ENCODE results near the gene SEC62. TPM values are rescaled to one million over a fixed set of nuclear protein-coding genes. Genes with fewer than 3 reads are reported as not detected.

SEC62 gene
- total and polyA plus RNA-seq, 9 of the 15 experiments (the other 6 are each of a cell fraction or from before 2014, with no cell fraction given): 34.5 to 152 (median 51.8) TPM

DNA sequence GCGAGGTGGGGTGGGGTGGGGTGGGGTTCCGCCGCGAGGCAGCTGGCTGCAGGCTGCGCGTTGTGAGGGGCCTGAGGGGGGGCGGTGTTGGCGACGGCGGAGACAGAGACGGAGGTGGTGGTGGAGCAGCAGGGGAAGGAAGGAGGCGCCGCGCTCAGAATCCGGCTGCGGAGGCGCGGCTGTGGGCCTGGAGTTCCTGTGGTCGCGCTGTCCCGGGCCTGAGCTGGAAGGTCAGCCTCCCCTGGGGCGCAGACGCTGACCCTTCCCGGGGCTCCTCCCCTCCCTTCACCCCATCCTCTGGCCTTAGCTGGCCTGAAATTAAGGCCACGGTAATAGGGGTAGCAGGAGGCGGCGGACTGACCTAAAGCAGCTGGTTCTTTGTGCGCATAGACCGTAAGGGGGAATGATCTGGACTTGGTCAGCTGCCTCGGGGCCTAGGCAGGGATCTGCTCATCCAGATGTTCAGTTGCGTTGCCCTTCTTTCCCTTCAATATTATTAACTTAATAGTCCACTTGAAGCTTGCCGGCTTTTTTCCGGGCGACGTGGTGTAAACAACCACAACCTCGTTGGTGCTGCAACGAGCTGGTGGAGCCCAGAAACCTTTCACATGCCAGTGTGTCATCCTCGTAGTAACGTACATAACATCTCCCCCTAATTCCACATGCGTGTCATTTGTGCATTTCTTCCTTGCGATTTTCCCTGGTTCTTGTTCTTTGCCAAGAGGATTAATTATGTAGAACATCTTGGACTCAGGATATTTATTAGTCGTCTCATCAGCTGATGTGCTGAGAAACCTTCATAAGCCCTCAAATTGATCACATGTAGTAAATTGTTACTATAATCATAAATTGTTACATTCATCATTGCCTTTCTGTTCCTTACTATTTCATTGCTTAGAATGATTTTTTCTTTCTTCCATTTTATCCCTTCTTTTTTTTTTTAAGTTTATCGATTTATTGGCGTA is 626 bp downstream of the SEC62 start (continued):
- TF ChIP-seq, protein P1, sequence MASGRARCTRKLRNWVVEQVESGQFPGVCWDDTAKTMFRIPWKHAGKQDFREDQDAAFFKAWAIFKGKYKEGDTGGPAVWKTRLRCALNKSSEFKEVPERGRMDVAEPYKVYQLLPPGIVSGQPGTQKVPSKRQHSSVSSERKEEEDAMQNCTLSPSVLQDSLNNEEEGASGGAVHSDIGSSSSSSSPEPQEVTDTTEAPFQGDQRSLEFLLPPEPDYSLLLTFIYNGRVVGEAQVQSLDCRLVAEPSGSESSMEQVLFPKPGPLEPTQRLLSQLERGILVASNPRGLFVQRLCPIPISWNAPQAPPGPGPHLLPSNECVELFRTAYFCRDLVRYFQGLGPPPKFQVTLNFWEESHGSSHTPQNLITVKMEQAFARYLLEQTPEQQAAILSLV (tag; IDR thresholded peaks at IDR 0.05): no peak
- TF ChIP-seq, protein P2, sequence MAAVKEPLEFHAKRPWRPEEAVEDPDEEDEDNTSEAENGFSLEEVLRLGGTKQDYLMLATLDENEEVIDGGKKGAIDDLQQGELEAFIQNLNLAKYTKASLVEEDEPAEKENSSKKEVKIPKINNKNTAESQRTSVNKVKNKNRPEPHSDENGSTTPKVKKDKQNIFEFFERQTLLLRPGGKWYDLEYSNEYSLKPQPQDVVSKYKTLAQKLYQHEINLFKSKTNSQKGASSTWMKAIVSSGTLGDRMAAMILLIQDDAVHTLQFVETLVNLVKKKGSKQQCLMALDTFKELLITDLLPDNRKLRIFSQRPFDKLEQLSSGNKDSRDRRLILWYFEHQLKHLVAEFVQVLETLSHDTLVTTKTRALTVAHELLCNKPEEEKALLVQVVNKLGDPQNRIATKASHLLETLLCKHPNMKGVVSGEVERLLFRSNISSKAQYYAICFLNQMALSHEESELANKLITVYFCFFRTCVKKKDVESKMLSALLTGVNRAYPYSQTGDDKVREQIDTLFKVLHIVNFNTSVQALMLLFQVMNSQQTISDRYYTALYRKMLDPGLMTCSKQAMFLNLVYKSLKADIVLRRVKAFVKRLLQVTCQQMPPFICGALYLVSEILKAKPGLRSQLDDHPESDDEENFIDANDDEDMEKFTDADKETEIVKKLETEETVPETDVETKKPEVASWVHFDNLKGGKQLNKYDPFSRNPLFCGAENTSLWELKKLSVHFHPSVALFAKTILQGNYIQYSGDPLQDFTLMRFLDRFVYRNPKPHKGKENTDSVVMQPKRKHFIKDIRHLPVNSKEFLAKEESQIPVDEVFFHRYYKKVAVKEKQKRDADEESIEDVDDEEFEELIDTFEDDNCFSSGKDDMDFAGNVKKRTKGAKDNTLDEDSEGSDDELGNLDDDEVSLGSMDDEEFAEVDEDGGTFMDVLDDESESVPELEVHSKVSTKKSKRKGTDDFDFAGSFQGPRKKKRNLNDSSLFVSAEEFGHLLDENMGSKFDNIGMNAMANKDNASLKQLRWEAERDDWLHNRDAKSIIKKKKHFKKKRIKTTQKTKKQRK (IDR thresholded peaks at IDR 0.05; ENCODE audit: borderline replicate concordance, low read depth, low read length): no peak
- TF ChIP-seq ZNF785 (CRISPR knock-in tag; IDR thresholded peaks at IDR 0.05): no peak
- no peak for TF ChIP-seq PHF20 (IDR thresholded peaks at IDR 0.05; ENCODE audit: partially characterized antibody)
- TF ChIP-seq SMARCA5 (IDR thresholded peaks at IDR 0.05): no peak
- TF ChIP-seq TARDBP (IDR thresholded peaks at IDR 0.05): no peak
- TF ChIP-seq ZNF121 (CRISPR knock-in tag; conservative IDR thresholded peaks at IDR 0.05): no peak
- TF ChIP-seq NRF1 (conservative IDR thresholded peaks at IDR 0.05 in 1 of 2, IDR thresholded peaks at IDR 0.05 in 1 of 2): peak in 1 of 2 experiments; percentile 36; a peak in 2 of 4 replicates
- TF ChIP-seq, protein P3, sequence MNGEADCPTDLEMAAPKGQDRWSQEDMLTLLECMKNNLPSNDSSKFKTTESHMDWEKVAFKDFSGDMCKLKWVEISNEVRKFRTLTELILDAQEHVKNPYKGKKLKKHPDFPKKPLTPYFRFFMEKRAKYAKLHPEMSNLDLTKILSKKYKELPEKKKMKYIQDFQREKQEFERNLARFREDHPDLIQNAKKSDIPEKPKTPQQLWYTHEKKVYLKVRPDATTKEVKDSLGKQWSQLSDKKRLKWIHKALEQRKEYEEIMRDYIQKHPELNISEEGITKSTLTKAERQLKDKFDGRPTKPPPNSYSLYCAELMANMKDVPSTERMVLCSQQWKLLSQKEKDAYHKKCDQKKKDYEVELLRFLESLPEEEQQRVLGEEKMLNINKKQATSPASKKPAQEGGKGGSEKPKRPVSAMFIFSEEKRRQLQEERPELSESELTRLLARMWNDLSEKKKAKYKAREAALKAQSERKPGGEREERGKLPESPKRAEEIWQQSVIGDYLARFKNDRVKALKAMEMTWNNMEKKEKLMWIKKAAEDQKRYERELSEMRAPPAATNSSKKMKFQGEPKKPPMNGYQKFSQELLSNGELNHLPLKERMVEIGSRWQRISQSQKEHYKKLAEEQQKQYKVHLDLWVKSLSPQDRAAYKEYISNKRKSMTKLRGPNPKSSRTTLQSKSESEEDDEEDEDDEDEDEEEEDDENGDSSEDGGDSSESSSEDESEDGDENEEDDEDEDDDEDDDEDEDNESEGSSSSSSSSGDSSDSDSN (IDR thresholded peaks at IDR 0.05; ENCODE audit: borderline replicate concordance in 1 of 2, low read depth in 2 of 2, low read length in 2 of 2): peak in 1 of 2 experiments; percentile 88; a peak in 2 of 4 replicates
- TF ChIP-seq CTBP1 (IDR thresholded peaks at IDR 0.05; ENCODE audit: borderline replicate concordance): no peak
- TF ChIP-seq, protein P4, sequence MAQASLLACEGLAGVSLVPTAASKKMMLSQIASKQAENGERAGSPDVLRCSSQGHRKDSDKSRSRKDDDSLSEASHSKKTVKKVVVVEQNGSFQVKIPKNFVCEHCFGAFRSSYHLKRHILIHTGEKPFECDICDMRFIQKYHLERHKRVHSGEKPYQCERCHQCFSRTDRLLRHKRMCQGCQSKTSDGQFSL (CRISPR knock-in tag; IDR thresholded peaks at IDR 0.05): peak; percentile 94
- TF ChIP-seq, protein P4 (tag; IDR thresholded peaks at IDR 0.05): no peak; a peak in 2 of 4 replicates
- no peak for TF ChIP-seq OTX1 (CRISPR knock-in tag; IDR thresholded peaks at IDR 0.05)
- no peak for TF ChIP-seq SP2 (IDR thresholded peaks at IDR 0.05; ENCODE audit: extremely low read depth, low read depth, low read length, poor library complexity, severe bottlenecking)
- no peak for TF ChIP-seq BDP1 (IDR thresholded peaks at IDR 0.05; ENCODE audit: insufficient read depth, insufficient read length)
